Endothelial cell of umbilical vein (primary cell): ENCODE measurements around the gene MYMK. TPM values are rescaled to one million over a fixed set of nuclear protein-coding genes. Genes with fewer than 3 reads are reported as not detected.

Source experiments
- BruUV-seq: library from RNA; stranded (reverse); fragments of 400-500 nt; replicated peaks from 2 replicates; lab custom pipeline; 2021; lab: Mats Ljungman, UMichigan
- CTCF ChIA-PET: fragments of 300-600, 350-600 bp; sonication (Branson Sonifier 250); formaldehyde crosslinking; loops from one replicate; lab custom pipeline; 2021; ENCODE audit warnings: antibody characterized with exemption, inconsistent platforms; lab: Charles Lee
- POLR2A ChIA-PET: fragments of 300-600, 350-600 bp; sonication (Branson Sonifier 250); formaldehyde crosslinking; loops from one replicate; lab custom pipeline; 2021; ENCODE audit warnings: antibody characterized with exemption, inconsistent platforms; lab: Charles Lee
- DNase-seq: peaks from one replicate; pipeline ENCODE4 v3.0.0-alpha.2; 2011; ENCODE audit warnings: low read depth, low spot score
- FAIRE-seq: peaks from 2 replicates; lab custom pipeline; 2011; peaks lifted over from hg19 to GRCh38; lab: Jason Lieb, UNC
- H2AFZ ChIP-seq: 2 replicates; pipeline ENCODE4 v1.6.0; 2012; ENCODE audit warnings: low read depth, low read length, control low read depth, inconsistent platforms
- H3K27ac ChIP-seq: 2 replicates; pipeline ENCODE4 v1.5.1; 2011; ENCODE audit warnings: low read depth, mild to moderate bottlenecking, control low read depth, low read length, moderate library complexity; ENCODE audit not compliant: insufficient read depth
- H3K27me3 ChIP-seq, 2 experiments: 2 replicates each; pipeline versions ENCODE4 v1.6.0 to v1.6.1; 2011; ENCODE audit warnings: low read length in 2 of 2, mixed read lengths in 1 of 2; ENCODE audit not compliant: control insufficient read depth in 2 of 2, insufficient read depth in 2 of 2
- H3K36me3 ChIP-seq, 2 experiments: 2 replicates in 1 of 2; 3 replicates in 1 of 2; pipeline ENCODE4 v1.5.1; 2011; ENCODE audit warnings: low read length in 2 of 2, mild to moderate bottlenecking in 1 of 2, moderate library complexity in 1 of 2; ENCODE audit not compliant: control insufficient read depth in 2 of 2, insufficient read depth in 2 of 2; ENCODE audit errors: extremely low read depth in 1 of 2
- H3K4me1 ChIP-seq: 3 replicates; pipeline ENCODE4 v1.5.1; 2011; ENCODE audit warnings: mild to moderate bottlenecking, low read length; ENCODE audit not compliant: control insufficient read depth, insufficient read depth; ENCODE audit errors: extremely low read depth
- H3K4me2 ChIP-seq: 2 replicates; pipeline ENCODE4 v1.6.1; 2011; ENCODE audit warnings: low read length, control low read depth, mixed read lengths; ENCODE audit not compliant: insufficient read depth
- H3K4me3 ChIP-seq, 3 experiments: fragments of 200-600 bp in 1 of 3; sonication (generic), shearing (Covaris generic) in 1 of 3; replicated peaks in 1 of 3; 2 replicates each; pipeline ENCODE4 v1.5.1; 2011 to 2016; ENCODE audit warnings: control low read depth in 3 of 3, low read length in 3 of 3, mild to moderate bottlenecking in 2 of 3, inconsistent platforms in 1 of 3, low read depth in 1 of 3, moderate library complexity in 1 of 3; ENCODE audit not compliant: insufficient read depth in 1 of 3
- H3K79me2 ChIP-seq: 2 replicates; pipeline ENCODE4 v1.6.0; 2012; ENCODE audit warnings: low read length, inconsistent platforms; ENCODE audit not compliant: control insufficient read depth, insufficient read depth
- H3K9ac ChIP-seq: replicated peaks from 2 replicates; pipeline ENCODE3; 2011; ENCODE audit warnings: low read length, control low read depth; ENCODE audit not compliant: insufficient read depth; ENCODE audit errors: extremely low read depth
- H3K9me1 ChIP-seq: replicated peaks from 3 replicates; pipeline ENCODE4 v1.6.0; 2011; ENCODE audit warnings: mild to moderate bottlenecking, low read length; ENCODE audit not compliant: control insufficient read depth, insufficient read depth; ENCODE audit errors: extremely low read depth
- H3K9me3 ChIP-seq: replicated peaks from 2 replicates; pipeline ENCODE4 v1.5.1; 2012; ENCODE audit warnings: low read length, inconsistent platforms; ENCODE audit not compliant: control insufficient read depth, insufficient read depth
- H4K20me1 ChIP-seq: replicated peaks from 2 replicates; pipeline ENCODE3; 2011; ENCODE audit warnings: mild to moderate bottlenecking, low read length; ENCODE audit not compliant: control insufficient read depth, insufficient read depth; ENCODE audit errors: extremely low read depth
- EZH2 ChIP-seq: IDR thresholded peaks from 2 replicates; pipeline ENCODE4 v1.6.1; 2012; ENCODE audit warnings: borderline replicate concordance, low read depth, mild to moderate bottlenecking, moderate library complexity, low read length, inconsistent platforms; ENCODE audit not compliant: severe bottlenecking
- FOS ChIP-seq: IDR thresholded peaks from 2 replicates; pipeline ENCODE4 v1.6.1; 2011; ENCODE audit warnings: mild to moderate bottlenecking, low read length, moderate library complexity, borderline replicate concordance; ENCODE audit not compliant: insufficient read depth
- POLR2A ChIP-seq: IDR thresholded peaks from 2 replicates; pipeline ENCODE4 v1.6.1; 2012; ENCODE audit warnings: low read depth, mild to moderate bottlenecking, control low read depth, low read length
- dilution Hi-C: fragments of 300-500 bp; cut with MboI; formaldehyde crosslinking; loops from one replicate; pipeline ENCODE4 v1.15.0; 2019; ENCODE audit warnings: low sequenced_read_pairs; ENCODE audit not compliant: extremely low pct_ligation_motif_present
- intact Hi-C: fragments of 100-400 bp; cut with micrococcal nuclease; formaldehyde crosslinking; loops from one replicate; pipeline ENCODE4 v1.10.0; 2022
- polyA plus RNA-seq, 4 experiments: library from polyadenylated mRNA; depleted of rRNA in 3 of 4; stranded (reverse) in 3 of 4; unstranded in 1 of 4; fragments of >200 nt; gene quantifications; 2 replicates each; pipeline versions ENCODE4 v1.2.1 to v1.2.3, GENCODE V29; 2011 to 2012; ENCODE audit warnings: missing spikeins in 1 of 4
- total RNA-seq: library from RNA; stranded (reverse); gene quantifications from 2 replicates; pipeline ENCODE4 v1.2.3, GENCODE V29; 2021
- TF ChIP-seq, protein P1 (sequence below), 2 donors: IDR thresholded peaks; 1 replicate in 1 of 2; 2 replicates in 1 of 2; pipeline ENCODE4 v1.5.1; 2011; ENCODE audit warnings: low read length in 2 of 2, mild to moderate bottlenecking in 2 of 2, moderate library complexity in 2 of 2, control low read depth in 1 of 2, inconsistent platforms in 1 of 2, low read depth in 1 of 2; ENCODE audit not compliant: insufficient read depth in 1 of 2; ENCODE audit errors: extremely low read depth in 1 of 2

The MYMK gene
- total and polyA plus RNA-seq, 2 donors (not counting 3 experiments of a cell fraction or from before 2014, with no cell fraction given) = not detected

DNA sequence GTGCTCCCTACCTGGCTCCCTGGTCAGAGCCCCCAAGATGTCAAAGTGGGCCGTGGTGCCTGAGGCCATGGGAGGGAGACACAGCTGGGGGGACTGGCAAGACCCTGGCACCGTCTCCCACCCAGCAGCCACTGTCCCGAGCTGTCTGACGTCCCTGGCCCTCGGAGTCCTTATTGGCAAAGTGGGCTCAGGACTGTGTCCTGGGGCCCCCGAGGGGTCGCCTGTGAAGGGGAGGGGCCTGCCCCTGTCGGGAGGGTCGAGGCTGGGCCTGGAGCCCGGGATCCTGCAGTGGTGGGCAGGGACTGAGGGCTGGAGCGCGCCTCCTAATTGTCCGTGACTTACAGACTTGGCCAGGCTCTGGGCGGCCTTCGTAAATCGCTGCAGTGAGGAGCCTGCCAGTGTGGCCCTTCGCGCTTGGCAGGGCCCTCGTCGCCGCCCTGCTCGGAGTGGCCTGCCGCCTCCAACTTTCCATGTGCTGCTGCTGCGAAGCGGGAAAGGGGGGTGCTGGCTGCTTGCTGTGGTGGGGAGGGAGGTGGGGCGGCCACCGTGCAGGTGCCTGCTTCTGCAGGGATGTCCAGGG is 13.7 kb downstream of the MYMK start:
- DNase-seq (no peak), FAIRE-seq (no peak)
- peaks cover 0 to 3% of the 10 kb centered on the region in 2 experiments for H3K27me3 ChIP-seq
- no peaks in the 10 kb centered on the region for H3K79me2 ChIP-seq
- H3K4me3 ChIP-seq = no peak overlapping the region
- BruUV-seq = no TSS peak
- H4K20me1 ChIP-seq = no peaks in the 10 kb centered on the region
- intact Hi-C loops (no loop called here), dilution Hi-C loops (no loop called here)
- H3K4me2 ChIP-seq = no peak overlapping the region
- no peaks in the 10 kb centered on the region for H3K4me1 ChIP-seq
- H2AFZ ChIP-seq = no peak overlapping the region
- no peak overlapping the region for H3K9ac ChIP-seq
- ChIA-PET CTCF (no interaction called here), POLR2A (no interaction called here)
- no peaks in the 10 kb centered on the region for H3K36me3 ChIP-seq
- H3K9me3 ChIP-seq = no peaks in the 10 kb centered on the region
- no peaks in the 10 kb centered on the region for H3K9me1 ChIP-seq
- TF ChIP-seq FOS = no peak
- TF ChIP-seq POLR2A = no peak
- no peak for TF ChIP-seq EZH2
- TF ChIP-seq, protein P1, sequence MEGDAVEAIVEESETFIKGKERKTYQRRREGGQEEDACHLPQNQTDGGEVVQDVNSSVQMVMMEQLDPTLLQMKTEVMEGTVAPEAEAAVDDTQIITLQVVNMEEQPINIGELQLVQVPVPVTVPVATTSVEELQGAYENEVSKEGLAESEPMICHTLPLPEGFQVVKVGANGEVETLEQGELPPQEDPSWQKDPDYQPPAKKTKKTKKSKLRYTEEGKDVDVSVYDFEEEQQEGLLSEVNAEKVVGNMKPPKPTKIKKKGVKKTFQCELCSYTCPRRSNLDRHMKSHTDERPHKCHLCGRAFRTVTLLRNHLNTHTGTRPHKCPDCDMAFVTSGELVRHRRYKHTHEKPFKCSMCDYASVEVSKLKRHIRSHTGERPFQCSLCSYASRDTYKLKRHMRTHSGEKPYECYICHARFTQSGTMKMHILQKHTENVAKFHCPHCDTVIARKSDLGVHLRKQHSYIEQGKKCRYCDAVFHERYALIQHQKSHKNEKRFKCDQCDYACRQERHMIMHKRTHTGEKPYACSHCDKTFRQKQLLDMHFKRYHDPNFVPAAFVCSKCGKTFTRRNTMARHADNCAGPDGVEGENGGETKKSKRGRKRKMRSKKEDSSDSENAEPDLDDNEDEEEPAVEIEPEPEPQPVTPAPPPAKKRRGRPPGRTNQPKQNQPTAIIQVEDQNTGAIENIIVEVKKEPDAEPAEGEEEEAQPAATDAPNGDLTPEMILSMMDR (IDR thresholded peaks at IDR 0.05; ENCODE audit: extremely low read depth in 1 of 2, insufficient read depth in 1 of 2, low read depth in 1 of 2, low read length in 2 of 2) = no peak
- H3K27ac ChIP-seq = no peak overlapping the region
